Suprapubic skin (tissue), 4 donors: Measurements from ENCODE around the gene MOB3A. TPM values are rescaled to one million over a fixed set of nuclear protein-coding genes. Genes with fewer than 3 reads are reported as not detected.

ENCODE experiments used
- DNase-seq, 2 donors: peaks; one replicate each; pipeline ENCODE4 v3.0.0-alpha.2; 2019; ENCODE audit warnings: low spot score in 2 of 2
- H3K27ac ChIP-seq: fragments of 200-600 bp; sonication (generic); one replicate; pipeline ENCODE4 v1.5.1; 2019
- H3K27me3 ChIP-seq: fragments of 200-600 bp; sonication (generic); one replicate; pipeline ENCODE4 v1.5.1; 2019
- H3K36me3 ChIP-seq: fragments of 200-600 bp; sonication (generic); one replicate; pipeline ENCODE4 v1.5.1; 2019
- H3K4me1 ChIP-seq: fragments of 200-600 bp; sonication (generic); one replicate; pipeline ENCODE4 v1.5.1; 2019
- H3K4me3 ChIP-seq: fragments of 200-600 bp; sonication (generic); one replicate; pipeline ENCODE4 v1.5.1; 2019; ENCODE audit warnings: mild to moderate bottlenecking
- H3K9me3 ChIP-seq: fragments of 200-600 bp; sonication (generic); one replicate; pipeline ENCODE4 v1.5.1; 2019
- CTCF ChIP-seq, 2 donors: fragments of 200-600 bp in 1 of 2; fragments of 450-650 bp in 1 of 2; sonication (generic) in 1 of 2; IDR thresholded peaks; one replicate each; pipeline ENCODE4 v1.5.1; 2016 to 2019; ENCODE audit warnings: antibody characterized with exemption in 2 of 2, mild to moderate bottlenecking in 1 of 2, moderate library complexity in 1 of 2
- EP300 ChIP-seq: sonication (generic); formaldehyde crosslinking; IDR thresholded peaks from one replicate; pipeline ENCODE4 v1.6.1; 2017; ENCODE audit warnings: antibody characterized with exemption
- POLR2A ChIP-seq, 2 donors: fragments of 450-650 bp; IDR thresholded peaks; one replicate each; pipeline ENCODE4 v1.6.1; 2017; ENCODE audit warnings: antibody characterized with exemption in 2 of 2, mild to moderate bottlenecking in 2 of 2, moderate library complexity in 2 of 2
- POLR2AphosphoS5 ChIP-seq, 3 donors: sonication (generic); formaldehyde crosslinking; IDR thresholded peaks; one replicate each; pipeline ENCODE4 v1.6.1; 2017; ENCODE audit warnings: antibody characterized with exemption in 3 of 3
- WGBS: methylation state at CpG from one replicate; pipeline ENCODE4 v1.1.5; 2018; 5-methylcytosine and 5-hydroxymethylcytosine counted together
- total RNA-seq, 4 donors: library from RNA; depleted of rRNA; stranded (reverse); fragments of >200 nt; gene quantifications; one replicate each; pipeline ENCODE4 v1.1.0, GENCODE V29; 2016

MOB3A gene
- total RNA-seq, 4 donors from 2014 or later, result 23.7 to 29.4 (median 28.1) TPM

- Histone ChIP-seq H3K4me3 (peak overlapping the region; percentile 30), H3K4me1 (peaks cover 83% of the 10 kb centered on the region), H3K27me3 (no peaks in the 10 kb centered on the region), H3K9me3 (no peaks in the 10 kb centered on the region), H3K27ac (peak overlapping the region; percentile 36), H3K36me3 (peaks cover 18% of the 10 kb centered on the region)
- DNase-seq, result peak; percentile 82 to 86
- WGBS, result 67% methylated on average over 27 of the region's 28 CpGs
- TF ChIP-seq EP300 (no peak), POLR2AphosphoS5 (IDR thresholded peaks at IDR 0.05) (peak in 1 of 3 donors; percentile 7)
Observed at GRCh38 chr19:2084993-2085720, 11.0 kb downstream of the MOB3A start.

- Histone ChIP-seq H3K27me3 (no peaks in the 10 kb centered on the region), H3K27ac (peak overlapping the region; percentile 36), H3K4me1 (peaks cover 71% of the 10 kb centered on the region), H3K4me3 (peak overlapping the region; percentile 30), H3K9me3 (no peaks in the 10 kb centered on the region), H3K36me3 (peaks cover 37% of the 10 kb centered on the region)
- TF ChIP-seq EP300, result no peak
- no peak for TF ChIP-seq POLR2A (IDR thresholded peaks at IDR 0.05)
- no peak for TF ChIP-seq CTCF (IDR thresholded peaks at IDR 0.05)
- TF ChIP-seq POLR2AphosphoS5 (IDR thresholded peaks at IDR 0.05), result no peak
- no peak for DNase-seq
- 56% methylated on average over 6 of the region's 20 CpGs for WGBS
Observed at GRCh38 chr19:2083174-2083854, 12.8 kb downstream of the MOB3A start.

GRCh38 chr19:2081873-2082810, 14.0 kb downstream of the MOB3A start:
- WGBS, result 85% methylated on average over 26 of the region's 30 CpGs
- Histone ChIP-seq H3K9me3 (no peaks in the 10 kb centered on the region), H3K4me1 (peaks cover 61% of the 10 kb centered on the region), H3K4me3 (no peak overlapping the region), H3K36me3 (peaks cover 48% of the 10 kb centered on the region), H3K27me3 (no peaks in the 10 kb centered on the region), H3K27ac (peak overlapping the region; percentile 1)
- TF ChIP-seq CTCF (IDR thresholded peaks at IDR 0.05), result no peak
- TF ChIP-seq POLR2AphosphoS5 (IDR thresholded peaks at IDR 0.05), result no peak
- TF ChIP-seq POLR2A (IDR thresholded peaks at IDR 0.05), result no peak
- TF ChIP-seq EP300, result no peak
- no peak for DNase-seq

- Histone ChIP-seq H3K9me3 (no peaks in the 10 kb centered on the region), H3K27ac (no peak overlapping the region), H3K4me3 (no peak overlapping the region), H3K4me1 (peaks cover 47% of the 10 kb centered on the region), H3K36me3 (peaks cover 64% of the 10 kb centered on the region), H3K27me3 (no peaks in the 10 kb centered on the region)
- 64% methylated on average over 23 of the region's 23 CpGs for WGBS
- TF ChIP-seq CTCF (IDR thresholded peaks at IDR 0.05), result no peak
- TF ChIP-seq POLR2A (IDR thresholded peaks at IDR 0.05), result no peak
- TF ChIP-seq POLR2AphosphoS5 (IDR thresholded peaks at IDR 0.05), result no peak
- TF ChIP-seq EP300, result no peak
- DNase-seq, result no peak
Observed at GRCh38 chr19:2080336-2080988, 15.7 kb downstream of the MOB3A start.

GRCh38 chr19:2079865-2080301, 16.2 kb downstream of the MOB3A start:
- no peaks in the 10 kb centered on the region for H3K27me3 ChIP-seq
- no peak for TF ChIP-seq EP300
- TF ChIP-seq POLR2A (IDR thresholded peaks at IDR 0.05), result no peak
- TF ChIP-seq POLR2AphosphoS5 (IDR thresholded peaks at IDR 0.05), result no peak
- no peak for TF ChIP-seq CTCF (IDR thresholded peaks at IDR 0.05)
- DNase-seq, result no peak
- H3K9me3 ChIP-seq, result no peaks in the 10 kb centered on the region
- 77% methylated on average over 8 of the region's 23 CpGs for WGBS
- H3K27ac ChIP-seq, result no peak overlapping the region
- H3K36me3 ChIP-seq, result peaks cover 70% of the 10 kb centered on the region
- H3K4me3 ChIP-seq, result no peak overlapping the region
- peaks cover 42% of the 10 kb centered on the region for H3K4me1 ChIP-seq
